ENCODE data around the gene GRID1.

Gene GRID1

DNA sequence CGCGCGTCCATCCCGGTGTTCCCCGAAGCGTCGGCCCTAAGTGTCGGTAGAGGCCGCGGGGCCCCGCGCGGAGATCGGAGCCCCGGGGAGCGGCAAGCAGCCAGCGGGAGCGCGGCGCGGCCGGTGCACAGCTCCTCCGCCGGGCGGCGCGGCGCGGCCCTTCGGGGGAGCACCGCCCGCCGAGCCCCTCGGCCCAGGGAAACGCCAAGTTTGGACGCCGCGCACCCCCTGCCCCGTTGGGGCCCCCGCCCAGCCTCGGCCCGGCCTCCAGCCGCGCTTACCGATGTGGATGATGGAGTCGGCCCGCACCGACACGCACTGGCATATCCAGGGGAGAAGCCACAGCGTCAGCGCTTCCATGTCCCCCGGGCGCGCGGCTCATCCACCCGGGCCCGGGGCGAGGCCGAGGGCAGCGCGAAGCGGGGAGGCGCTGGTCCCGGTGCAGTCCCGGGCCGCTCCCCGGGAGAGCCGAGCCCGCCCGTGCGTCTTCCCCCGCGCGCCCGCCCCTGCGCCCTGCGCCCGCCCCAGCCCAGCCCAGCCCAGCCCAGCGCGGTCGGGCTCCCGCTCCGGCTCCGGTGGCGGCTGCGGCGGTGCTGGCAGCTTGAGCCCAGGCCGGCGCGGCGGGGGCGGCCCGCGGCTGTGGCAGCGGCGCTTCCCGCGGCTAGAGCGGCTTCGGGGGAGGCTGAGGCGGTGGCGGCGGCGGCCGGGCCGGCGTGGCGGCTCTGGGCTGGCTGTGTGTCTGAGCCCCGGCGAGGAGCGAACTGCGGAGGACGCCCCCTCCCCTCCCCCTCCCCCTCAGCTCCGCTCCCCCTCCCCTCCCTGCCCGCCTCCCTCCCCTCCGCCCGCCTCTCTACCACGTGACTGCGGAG, at the start of gene GRID1:
TSS of gene GRID1 (minus strand) at position 763 of the 869 bp plus-strand sequence.
- no peak for DNase-seq (ENCODE audit: low spot score)

DNA sequence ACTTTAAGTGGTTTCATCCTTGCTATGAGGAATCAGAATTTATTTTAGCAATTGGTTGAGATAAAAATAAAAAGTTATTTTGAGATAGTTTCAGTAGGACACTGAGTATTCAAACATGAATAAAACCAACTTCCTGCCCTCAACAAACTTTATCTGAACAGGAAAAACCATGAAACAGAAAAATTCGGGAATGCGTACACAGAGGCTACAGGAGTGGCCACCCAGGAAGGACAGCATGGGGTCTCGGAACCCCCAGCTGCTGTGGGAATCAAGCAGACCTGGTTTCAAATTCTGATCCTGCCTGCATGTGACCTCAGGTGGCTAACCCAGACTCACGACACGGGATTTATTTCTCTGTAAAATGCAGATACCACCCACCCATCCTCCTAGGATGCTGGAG, 49.0 kb upstream of the GRID1 start:
- no peak for DNase-seq (ENCODE audit: low spot score)

DNA sequence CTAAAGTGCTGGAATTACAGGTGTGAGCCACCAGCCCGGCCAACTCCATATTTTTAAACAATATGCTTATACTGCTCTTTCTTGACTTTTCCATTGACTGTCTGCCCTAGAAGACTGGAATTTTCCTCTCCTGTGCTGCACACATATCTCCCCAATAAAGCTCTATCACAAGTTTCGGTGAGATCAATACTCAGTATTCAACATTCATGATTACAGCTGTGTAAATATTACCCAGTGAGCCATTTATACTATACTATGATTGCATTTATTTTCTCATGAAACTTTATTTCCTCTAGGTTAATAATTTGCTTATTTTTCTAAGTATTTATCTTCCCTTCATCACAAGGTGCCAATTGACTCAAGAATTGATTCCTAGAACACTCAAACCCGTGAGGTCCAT, 48.5 kb upstream of the GRID1 start:
- DNase-seq (ENCODE audit: low spot score), result no peak

DNA sequence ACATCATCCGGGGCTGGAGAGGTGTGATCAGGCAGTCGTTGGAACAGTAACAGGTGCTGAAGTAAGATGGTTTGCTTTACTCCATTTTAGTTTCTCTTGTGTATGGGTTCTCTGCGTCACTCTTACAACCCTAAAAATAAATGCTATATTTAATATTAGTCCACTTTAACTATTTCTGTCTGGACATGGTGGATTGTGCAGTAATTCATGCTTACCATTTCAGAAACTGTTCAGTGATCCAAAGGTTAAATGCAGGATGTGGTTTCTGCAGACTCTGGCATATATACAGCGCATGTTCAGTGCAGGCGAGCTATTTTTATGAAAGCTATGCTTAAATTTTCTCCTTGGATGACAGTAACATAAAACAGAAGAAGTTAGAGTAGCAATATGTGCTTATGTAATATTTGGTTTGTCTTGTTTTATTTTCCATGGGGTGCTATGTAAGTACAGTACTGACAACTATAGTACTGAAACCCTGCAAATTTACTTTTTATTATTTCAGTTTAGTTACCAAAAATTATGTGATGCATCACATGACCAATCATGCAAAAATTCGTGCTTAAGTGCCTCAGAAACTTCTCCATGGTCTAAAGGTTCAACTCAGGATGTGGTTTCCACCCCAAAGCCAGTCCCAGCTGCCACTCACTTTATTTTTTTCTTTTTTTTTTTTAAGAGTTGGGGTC, 46.6 kb upstream of the GRID1 start:
- no peak for DNase-seq (ENCODE audit: low spot score)

DNA sequence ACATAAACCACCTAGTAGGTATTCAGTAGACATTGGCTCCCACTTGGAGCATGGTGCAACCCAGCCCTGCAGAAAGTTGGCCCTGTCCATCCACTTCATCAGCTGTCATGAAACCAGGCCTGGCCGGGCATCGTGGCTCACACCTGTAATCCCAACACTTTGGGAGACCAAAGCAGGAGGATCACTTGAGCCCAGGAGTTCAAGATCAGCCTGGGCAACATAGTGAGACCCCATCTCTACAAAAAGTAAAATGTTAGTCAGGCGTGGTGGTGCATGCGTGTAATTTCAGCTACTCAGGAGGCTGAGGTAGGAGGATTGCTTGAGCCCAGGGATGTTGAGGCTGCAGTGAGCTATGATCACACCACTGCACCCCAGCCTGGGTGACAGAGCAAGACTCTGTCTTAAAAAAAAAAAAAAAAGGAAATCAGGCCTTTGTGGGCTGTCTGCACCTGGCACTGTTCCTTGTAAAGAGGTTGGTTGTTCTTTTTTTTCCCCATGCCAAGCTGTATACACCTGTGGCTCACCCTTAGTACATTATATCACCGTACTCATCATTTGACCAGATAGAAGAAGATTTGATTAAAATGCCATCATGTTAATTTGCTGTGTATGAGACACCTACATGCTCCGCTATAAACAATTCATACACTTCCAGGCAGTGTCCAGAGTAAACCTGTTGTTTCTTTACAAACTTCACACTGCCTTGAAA, 45.4 kb upstream of the GRID1 start:
- no peak for DNase-seq (ENCODE audit: low spot score)

DNA sequence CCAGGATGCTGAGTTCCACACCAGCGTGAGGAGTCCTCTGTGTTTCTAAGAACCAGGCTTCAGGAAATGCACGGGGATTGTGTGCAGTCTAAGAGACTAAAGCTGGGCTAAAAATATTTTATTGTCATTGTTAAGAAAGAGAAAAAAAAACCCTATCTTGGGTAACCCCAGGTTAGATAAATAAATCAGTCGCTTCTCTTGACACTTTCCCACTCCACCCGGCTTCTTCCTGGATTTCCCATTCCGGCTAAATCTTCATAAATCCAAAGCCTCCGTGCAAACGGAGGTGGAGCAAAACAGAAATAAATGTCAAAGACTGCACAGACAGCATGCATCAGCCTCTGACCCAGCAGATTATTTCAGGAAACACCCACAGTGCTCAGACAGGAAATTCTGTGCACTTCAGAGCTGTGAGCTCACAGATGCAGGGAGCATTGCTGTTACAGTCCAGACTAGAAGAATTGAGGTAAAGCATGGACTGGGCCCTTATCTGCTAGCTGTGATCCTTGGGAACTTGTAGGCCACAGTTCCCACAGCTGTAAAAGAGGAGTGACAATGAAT, 44.8 kb upstream of the GRID1 start:
- no peak for DNase-seq (ENCODE audit: low spot score)

DNA sequence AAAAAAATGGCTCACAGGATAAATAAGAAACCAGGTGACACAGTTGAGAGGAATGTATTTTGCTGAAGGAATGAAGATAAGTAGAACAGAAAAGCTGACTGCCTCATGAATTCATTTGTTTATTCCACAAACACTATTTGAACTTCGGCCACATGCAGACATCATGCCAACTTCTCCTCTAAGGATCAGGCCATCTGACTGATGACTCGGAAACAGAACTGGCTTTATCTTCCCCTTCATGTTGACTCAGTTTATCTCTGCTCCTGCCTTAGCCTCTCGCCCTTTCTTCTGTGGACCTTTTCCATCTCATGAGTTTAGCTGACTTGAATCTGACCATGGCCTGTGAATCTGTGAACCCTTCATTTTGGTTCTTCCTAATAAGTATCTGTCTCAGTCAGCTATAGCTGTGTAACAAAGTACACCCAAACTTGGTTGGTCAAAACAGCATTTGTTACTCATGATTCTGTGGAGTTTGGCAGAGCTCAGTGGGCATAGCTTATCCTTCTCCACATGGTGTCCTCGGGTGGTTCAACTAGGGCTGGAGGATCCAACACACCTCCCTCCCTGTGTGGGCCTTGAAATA, 44.0 kb upstream of the GRID1 start:
- DNase-seq (ENCODE audit: low spot score), result no peak

DNA sequence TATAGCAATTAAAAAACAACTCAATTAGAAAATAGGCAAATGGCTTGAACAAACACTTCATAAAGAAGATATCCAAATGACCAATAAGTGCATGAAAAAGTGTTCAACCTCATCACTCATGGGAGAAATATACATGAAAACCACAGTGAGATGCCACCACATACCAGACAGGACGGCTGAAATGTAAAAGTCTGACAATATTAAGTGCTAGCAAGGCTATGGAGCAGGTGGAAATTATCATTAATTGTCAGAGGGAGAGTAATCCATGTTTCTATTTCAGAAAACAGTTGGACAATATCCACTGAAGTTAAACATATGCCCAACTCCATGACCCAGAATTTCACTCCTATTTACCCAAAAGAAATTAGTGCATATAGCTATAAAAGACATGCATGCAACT, 42.6 kb upstream of the GRID1 start:
- no peak for DNase-seq (ENCODE audit: low spot score)

DNA sequence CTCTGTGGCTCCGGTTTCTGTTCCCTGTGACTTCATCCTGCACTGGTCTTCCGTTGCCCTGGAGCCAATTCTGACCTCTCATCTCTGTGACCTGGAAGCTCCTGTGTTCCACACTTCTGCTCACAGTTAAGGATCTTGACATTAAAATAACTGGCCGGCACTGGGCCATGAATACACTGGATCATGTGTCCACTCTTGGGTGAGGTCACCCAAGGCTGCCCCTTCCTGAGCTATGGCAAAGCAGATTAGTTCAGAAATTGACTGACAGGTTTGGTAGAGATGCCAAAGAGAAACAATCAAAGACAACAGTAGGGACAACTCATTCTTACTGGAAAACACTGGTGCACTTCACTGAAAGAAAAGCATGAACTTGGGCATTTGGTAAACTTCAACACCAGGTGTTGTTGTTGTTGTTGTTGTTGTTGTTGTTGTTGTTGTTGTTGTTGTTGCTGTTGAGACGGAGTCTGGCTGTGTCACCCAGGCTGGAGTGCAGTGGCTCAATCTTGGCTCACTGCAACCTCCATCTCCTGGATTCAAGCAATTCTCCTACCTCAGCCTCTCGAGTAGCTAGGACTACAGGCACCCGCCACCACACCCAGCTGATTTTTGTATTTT, 36.7 kb upstream of the GRID1 start:
- no peak for DNase-seq (ENCODE audit: low spot score)

DNA sequence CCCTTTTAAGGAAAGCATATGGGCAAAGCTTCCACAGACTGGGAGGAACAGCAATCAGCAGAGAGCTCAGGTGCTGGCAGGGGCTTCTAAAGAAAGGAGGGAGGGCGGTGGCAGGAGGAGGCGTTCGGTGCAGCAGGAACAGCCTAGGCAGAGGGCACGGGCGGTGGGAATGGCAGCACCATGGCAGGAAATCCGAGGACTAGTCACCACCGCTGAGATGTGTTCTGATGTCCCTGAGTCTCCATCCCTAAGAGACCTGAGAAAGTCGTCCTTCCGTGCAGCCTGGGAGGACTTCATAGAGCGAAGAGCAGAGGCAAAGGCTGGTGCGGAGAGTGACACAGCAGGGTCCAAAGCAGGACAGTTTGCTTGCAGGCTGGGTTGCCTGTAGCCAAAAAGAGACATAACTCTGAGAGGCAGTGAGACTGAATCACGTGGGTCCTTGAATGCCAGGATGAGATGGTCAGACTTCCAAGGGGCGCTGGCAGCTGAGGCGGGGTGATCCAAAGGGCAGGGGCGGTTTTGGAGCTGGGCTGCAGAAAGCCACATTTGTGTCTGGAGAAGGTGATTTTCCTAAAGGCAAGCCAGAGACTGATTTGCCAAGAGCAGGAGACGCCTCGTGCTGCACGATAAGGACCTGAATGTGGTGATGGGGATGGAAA, 35.8 kb upstream of the GRID1 start:
- peak; percentile 47 for DNase-seq (ENCODE audit: low spot score)

DNA sequence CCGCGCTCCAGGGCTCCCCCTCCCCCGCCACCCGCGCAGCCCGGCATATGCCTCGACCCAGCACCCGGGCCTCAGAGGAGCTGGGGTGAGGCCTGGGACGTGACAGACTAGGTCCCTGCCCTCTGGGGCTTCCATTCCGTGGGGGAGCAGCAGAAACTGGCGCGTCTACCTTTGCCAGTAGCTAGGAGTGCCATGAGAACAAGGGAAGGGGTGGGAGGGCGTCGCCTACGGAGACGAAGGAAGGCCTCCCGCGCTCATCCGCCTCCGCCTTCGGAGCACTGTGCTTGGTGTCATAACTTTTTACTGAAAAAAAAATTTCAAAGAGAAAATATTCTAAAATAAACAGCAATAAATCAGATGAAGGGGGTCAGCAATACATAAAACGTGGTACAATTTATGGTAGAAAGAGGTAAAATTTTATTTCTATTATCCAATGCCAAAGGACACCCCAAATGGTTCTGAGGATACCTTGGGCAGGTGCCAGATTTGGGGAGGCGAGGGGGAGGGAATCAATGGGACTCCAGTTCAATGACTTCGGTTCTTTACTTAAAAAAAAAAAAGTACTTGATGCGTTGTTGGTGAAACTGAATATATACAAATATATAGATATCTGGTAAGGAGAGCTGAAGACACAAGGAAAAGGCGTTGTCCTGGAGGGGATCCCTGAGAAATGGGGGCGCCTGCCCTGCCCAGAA, 35.1 kb upstream of the GRID1 start:
- DNase-seq (ENCODE audit: low spot score), result no peak

DNA sequence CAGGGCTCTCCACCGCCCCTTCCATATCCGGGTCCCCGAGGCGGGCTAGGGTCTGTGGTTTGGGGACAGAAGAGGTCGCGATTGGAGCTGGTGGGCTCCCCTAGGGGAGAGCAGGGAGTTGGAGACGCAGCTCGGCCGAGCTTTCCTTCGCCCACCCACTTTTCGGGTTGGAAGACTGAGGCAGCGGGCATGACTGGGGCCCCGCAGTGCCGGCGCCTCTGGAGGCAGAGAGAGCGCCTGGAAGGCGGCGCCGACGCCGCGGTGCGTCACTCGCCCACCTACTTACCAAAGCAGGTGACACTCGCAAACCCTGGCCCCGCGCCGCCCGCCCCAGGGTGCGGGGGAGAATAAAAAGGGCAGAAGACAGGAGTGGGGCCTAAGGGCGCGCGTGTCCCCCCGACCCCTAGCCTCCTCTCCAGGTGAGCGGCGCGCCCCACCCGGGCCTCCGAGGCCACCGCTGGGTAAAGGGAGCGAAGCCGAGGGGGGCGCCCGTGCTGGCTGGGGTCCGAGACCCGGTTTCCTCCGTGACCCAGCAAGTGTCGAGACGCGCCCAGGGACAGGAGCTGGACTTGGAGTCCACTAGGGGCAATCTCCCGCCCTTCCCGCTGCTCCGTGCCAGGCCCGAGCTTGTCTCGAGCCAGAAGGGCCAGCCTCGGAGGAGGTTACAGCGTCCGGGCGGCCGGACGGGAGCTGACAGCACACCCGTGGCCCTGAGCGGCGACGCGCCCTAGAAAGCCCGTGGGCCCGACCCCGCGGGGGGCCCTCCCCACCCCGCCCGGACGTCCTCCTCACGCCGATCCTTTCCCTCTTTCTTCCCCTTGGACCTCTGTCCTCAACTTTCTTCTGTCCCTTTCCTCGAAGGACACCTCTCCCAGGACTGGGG, 34.4 kb upstream of the GRID1 start:
- DNase-seq (ENCODE audit: low spot score), result peak; percentile 21

DNA sequence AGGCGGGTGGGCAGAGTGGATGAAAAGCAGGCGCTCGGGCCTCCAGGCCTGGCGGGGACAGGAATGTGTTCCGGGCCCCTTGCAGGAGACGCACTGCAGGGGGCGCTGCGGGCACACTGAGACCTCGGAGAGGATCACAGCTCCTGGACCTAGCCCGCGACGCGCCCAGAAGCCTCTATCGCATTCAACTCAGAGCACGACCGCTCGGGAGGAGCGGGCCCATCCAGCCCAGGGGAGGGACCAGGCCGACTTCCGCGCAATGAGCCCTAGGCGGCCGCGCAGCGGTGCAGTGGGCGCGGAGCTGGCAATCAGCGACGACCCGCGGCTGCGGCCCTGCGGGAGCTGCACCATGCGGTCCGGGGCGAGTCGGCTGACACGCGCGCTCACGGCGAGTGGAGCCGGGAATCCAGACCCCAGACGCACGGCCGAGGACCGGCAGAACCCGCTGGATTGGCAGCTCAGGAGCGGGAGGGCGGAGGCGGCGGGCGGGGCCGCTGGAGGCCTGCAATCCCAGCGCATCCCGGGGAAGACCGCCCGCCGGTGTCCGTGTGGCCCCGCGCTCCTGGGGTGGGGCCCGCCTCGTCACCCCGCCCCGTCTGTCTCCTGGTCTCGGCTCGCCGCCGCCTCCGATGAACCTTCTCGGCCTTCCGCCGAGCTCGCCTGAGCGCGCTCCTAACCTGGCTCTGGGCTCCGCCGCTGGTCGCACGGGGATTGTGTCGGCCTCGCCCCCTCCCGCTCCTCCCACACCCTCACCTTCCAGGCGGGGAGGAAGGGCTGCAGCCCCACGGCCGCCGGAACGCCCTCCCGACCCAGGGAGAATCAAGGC, 33.5 kb upstream of the GRID1 start:
- peak; percentile 92 for DNase-seq (ENCODE audit: low spot score)

DNA sequence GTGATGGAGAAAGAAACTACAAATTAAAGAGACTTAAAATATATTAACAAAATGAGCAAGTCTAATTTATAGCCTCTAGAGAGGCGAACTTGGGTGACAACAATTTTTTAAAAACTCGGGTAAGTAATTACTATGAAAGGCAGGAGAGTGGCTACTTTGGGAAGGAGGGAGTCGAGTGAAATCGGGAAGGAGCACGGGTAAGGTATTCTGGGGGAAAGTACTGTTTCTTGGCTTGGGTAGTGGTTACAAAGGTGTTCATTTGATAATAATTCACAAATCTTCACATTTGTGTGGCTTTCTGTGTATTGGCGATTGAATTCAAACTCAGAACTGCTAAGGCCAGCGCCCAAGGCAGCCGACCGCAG, 32.9 kb upstream of the GRID1 start:
- DNase-seq (ENCODE audit: low spot score), result no peak

DNA sequence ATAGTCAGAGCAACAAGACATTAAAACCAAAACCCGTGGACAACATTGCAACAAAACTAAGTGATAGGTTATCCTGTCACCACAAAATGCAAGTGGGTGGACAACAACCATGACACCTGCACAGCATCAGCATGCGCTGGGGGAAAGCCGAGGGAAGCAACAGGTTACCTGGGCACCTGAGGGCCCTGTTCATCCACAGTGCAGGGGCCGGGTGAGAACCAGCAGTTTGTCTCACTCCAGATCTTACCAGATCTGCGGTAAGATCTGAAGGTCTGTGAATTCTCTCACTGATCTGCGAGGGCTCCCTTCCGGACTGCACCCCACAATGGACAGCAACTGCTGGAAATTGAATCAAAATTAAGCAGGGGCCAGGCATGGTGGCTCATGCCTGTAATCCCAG, 30.5 kb upstream of the GRID1 start:
- no peak for DNase-seq (ENCODE audit: low spot score)

DNA sequence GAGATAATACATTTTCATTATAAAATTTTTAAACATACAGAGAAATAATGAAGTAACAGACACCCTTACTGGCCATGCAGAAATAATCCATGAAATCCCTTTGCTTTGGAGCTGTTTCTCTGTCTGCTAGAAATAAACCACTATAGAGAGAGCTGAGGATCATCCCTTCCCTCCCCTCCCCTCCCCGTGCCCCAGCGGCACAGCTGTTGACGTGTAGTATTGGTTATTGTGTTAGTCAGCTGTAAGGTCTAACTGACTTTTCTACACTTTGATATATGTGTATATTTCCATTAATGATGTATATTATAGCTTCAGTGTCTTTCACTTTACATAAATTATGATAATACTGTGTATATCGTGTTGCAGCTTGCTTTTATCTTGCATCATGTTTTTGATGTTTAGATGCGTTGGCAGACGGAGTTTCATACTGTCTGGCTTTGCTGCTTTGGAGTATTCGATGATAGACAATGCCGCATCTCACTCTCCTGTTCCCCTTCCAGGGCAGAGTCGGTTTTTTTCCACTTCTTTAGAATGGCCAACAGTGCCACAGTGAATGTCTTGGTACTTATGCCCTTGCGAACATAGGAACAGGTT, 27.4 kb upstream of the GRID1 start:
- no peak for DNase-seq (ENCODE audit: low spot score)

DNA sequence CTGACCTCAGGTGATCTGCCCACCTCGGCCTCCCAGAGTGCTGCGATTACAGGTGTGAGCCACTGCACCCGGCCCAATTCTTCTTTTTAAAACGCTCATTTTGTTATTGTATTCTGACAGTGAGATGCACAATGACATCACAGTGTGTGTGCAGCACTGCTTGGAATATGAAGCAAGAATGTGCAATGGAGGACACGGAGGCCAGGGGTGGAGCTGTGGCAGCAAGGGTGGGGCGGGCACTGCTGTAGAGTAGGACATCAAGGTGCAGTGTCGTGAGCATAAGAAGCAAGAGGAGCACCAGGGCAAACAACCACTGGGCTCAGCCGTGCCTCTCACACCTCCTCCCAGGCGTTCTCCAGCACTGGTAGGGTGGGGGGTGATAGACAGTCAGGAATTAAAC, 26.8 kb upstream of the GRID1 start:
- DNase-seq (ENCODE audit: low spot score), result no peak

DNA sequence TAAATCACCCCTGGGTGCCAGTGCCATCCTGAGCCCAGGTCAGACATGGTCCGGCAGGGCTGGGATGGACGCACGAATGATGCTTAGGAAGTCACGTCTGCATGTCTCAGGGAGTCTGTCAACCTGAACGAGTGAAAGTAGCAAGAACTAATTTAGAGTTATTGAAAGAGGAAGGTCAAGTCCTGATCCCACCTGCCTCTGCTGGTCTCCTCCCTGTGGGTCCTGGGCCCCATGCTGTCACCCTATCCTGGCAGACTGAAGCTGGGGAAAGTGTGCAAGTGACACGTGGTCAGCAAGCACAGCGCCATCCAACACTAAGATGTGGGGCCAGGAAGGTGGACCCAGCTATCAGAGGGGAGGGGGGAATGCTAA, 26.1 kb upstream of the GRID1 start:
- DNase-seq (ENCODE audit: low spot score), result no peak

Data from cerebellar cortex (tissue), 1 donor.